Measurements from ENCODE around the gene NARS2. TPM values are rescaled to one million over a fixed set of nuclear protein-coding genes. Genes with fewer than 3 reads are reported as not detected.

Gene NARS2
- total RNA-seq, 1 donor from 2014 or later, result 15.6 TPM

DNA sequence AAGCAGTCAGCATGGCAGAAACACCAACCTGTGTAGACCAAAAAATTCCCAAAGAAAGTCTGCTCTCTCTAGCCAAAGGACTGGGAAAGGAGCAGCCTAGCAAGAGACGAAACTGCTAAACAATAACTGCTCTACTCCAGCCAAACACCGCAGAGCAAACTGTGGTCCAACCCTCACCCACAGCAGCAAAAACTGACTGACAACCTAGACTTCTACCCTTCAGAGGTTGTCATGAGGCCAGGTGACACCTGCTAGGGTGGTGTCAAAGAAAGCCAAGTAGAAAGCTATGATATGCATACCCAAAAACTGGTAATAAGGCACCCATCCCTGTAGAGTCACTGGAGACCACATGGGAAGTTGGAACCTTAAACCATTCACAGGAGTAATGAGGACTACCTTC lies 168.9 kb downstream of the NARS2 start:
- peaks cover 13% of the 10 kb centered on the region for H3K9me3 ChIP-seq
- peaks cover 22% of the 10 kb centered on the region for H3K4me1 ChIP-seq
- no peaks in the 10 kb centered on the region for H3K27me3 ChIP-seq (ENCODE audit: low read depth)
- no peak for DNase-seq
- intact Hi-C loops (cut with DNase I), result no loop called here
- no peak overlapping the region for H3K4me3 ChIP-seq
- TF ChIP-seq, protein P1, sequence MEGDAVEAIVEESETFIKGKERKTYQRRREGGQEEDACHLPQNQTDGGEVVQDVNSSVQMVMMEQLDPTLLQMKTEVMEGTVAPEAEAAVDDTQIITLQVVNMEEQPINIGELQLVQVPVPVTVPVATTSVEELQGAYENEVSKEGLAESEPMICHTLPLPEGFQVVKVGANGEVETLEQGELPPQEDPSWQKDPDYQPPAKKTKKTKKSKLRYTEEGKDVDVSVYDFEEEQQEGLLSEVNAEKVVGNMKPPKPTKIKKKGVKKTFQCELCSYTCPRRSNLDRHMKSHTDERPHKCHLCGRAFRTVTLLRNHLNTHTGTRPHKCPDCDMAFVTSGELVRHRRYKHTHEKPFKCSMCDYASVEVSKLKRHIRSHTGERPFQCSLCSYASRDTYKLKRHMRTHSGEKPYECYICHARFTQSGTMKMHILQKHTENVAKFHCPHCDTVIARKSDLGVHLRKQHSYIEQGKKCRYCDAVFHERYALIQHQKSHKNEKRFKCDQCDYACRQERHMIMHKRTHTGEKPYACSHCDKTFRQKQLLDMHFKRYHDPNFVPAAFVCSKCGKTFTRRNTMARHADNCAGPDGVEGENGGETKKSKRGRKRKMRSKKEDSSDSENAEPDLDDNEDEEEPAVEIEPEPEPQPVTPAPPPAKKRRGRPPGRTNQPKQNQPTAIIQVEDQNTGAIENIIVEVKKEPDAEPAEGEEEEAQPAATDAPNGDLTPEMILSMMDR (IDR thresholded peaks at IDR 0.05), result no peak
- H3K27ac ChIP-seq, result no peak overlapping the region
- H3K36me3 ChIP-seq, result no peaks in the 10 kb centered on the region
- ATAC-seq, result no peak

DNA sequence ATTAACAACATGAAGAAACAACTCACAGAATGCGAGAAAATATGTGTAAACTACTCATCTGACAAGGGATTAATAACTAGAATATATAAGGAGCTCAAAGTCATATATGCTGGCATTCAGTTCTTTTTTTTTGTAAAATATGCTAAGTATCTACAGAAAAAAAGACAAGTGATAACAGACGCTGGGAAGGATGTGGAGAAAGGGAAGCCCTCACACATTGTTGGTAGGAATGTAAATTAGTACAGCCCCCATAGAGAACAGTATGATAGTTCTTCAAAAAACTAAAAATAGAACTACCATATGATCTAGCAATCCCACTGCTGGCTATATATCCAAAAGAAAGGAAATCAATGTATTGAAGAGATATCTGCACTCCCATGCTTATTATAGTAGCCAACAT lies 170.9 kb downstream of the NARS2 start:
- intact Hi-C loops (cut with DNase I), result no loop called here
- ATAC-seq, result no peak

DNA sequence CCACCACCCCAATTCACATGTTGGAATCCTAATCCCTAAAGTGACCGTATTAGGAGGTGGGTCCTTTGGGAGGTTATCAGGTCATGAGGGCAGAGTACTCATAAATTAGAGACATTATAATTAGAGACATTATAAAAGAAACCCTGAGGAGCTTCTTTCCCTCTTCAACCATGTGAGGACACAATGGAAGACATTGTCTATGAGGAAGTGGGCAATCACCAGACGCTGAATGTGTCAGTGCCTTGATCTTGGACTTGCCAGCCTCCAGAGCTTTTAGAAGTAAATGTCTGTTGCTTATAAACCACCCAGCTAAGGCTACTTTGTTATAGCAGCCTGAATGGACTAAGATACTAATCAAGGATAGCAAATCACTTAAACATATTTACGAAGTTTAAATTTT lies 171.8 kb downstream of the NARS2 start:
- DNase-seq (no peak), ATAC-seq (no peak)
- TF ChIP-seq, protein P1 (IDR thresholded peaks at IDR 0.05), result no peak
- Histone ChIP-seq H3K36me3 (no peaks in the 10 kb centered on the region), H3K27ac (no peak overlapping the region), H3K4me3 (no peak overlapping the region), H3K4me1 (peaks cover 31% of the 10 kb centered on the region), H3K27me3 (ENCODE audit: low read depth) (no peaks in the 10 kb centered on the region), H3K9me3 (no peaks in the 10 kb centered on the region)
- intact Hi-C loops (cut with DNase I), result no loop called here

More for the DNA sequence above, 170.9 kb downstream of the NARS2 start:
- Histone ChIP-seq H3K4me3 (no peak overlapping the region), H3K36me3 (no peaks in the 10 kb centered on the region), H3K9me3 (no peaks in the 10 kb centered on the region), H3K27me3 (ENCODE audit: low read depth) (no peaks in the 10 kb centered on the region), H3K4me1 (peaks cover 29% of the 10 kb centered on the region), H3K27ac (no peak overlapping the region)
- TF ChIP-seq, protein P1 (IDR thresholded peaks at IDR 0.05), result no peak
- DNase-seq, result no peak

DNA sequence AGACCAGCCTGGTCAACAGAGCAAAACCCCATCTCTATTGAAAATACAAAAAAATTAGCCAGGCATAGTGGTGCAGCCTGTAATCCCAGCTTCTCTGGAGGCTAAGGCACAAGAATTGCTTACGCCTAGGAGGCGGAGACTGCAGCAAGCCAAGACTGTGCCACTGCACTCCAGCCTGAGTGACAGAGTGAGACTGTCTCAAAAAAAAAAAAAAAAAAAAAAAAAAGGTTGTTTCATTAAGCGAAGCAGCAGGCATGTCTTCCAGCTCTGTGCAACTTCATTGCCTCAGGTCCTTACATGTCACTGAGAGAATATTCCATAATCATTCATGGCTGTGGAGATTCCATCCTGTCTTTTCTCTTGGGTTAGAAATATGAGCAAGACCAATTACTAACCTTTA lies 174.0 kb downstream of the NARS2 start:
- Histone ChIP-seq H3K27me3 (ENCODE audit: low read depth) (no peaks in the 10 kb centered on the region), H3K36me3 (no peaks in the 10 kb centered on the region), H3K4me3 (no peak overlapping the region), H3K4me1 (peaks cover 40% of the 10 kb centered on the region), H3K9me3 (no peaks in the 10 kb centered on the region), H3K27ac (no peak overlapping the region)
- ATAC-seq, result no peak
- intact Hi-C loops (cut with DNase I), result no loop called here
- DNase-seq, result no peak
- TF ChIP-seq, protein P1 (IDR thresholded peaks at IDR 0.05), result no peak

DNA sequence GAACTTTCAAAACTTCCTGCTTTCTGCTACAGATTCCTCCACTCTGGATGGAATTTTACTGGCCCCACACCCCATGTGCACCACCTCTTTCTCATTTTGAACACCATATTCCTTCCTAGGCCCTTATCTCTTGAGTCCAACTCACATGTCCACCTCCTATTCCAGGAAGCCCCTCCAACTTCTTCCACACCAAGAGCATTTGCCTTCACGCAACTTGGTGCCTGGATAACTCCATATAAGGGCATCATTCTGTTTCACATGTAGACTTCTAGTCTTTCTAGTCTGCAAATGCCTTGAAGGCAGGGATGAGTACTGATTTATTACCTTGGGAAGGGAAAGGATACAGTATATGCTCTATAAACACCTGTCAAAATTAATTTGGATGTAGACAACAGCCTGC lies 174.5 kb downstream of the NARS2 start:
- TF ChIP-seq, protein P1 (IDR thresholded peaks at IDR 0.05), result no peak
- ATAC-seq, result no peak
- intact Hi-C loops (cut with DNase I), result no loop called here

DNA sequence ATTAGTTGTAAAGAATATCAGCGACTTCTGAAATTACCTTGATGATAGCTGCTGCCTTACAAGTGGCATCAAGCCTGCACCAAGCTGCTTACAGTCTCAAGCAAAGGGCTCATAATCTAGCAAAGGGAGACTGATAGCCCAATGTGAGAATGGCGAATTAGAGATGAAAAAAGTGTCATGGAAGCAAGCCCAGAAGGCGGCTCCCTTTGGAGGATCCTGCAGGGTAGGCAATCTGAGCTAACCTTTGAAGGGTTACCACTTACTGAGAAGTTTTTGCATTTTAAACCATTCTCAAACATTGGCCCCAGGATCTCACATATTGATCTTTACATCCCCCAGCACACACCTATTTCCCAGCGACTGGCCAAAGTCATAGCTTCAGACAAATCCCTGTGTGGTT lies 175.5 kb downstream of the NARS2 start:
- intact Hi-C loops (cut with DNase I), result no loop called here
- Histone ChIP-seq H3K9me3 (no peaks in the 10 kb centered on the region), H3K4me3 (no peak overlapping the region), H3K27ac (no peak overlapping the region), H3K27me3 (ENCODE audit: low read depth) (no peaks in the 10 kb centered on the region), H3K36me3 (no peaks in the 10 kb centered on the region), H3K4me1 (peaks cover 31% of the 10 kb centered on the region)
- TF ChIP-seq, protein P1 (IDR thresholded peaks at IDR 0.05), result no peak
- DNase-seq (no peak), ATAC-seq (no peak)

More for the DNA sequence above, 174.5 kb downstream of the NARS2 start:
- no peaks in the 10 kb centered on the region for H3K27me3 ChIP-seq (ENCODE audit: low read depth)
- DNase-seq, result no peak
- H3K4me3 ChIP-seq, result no peak overlapping the region
- H3K27ac ChIP-seq, result no peak overlapping the region
- H3K4me1 ChIP-seq, result peaks cover 40% of the 10 kb centered on the region
- no peaks in the 10 kb centered on the region for H3K36me3 ChIP-seq
- no peaks in the 10 kb centered on the region for H3K9me3 ChIP-seq
